SW 1271 (cell line): ENCODE data around the gene CERS6.

ENCODE experiments used
- DNase-seq, 2 experiments: peaks; one replicate each; lab custom pipeline; 2025; lab: John Stamatoyannopoulos, UW

CERS6 gene

GRCh38 chr2:168443818-168444217, 12.3 kb upstream of the CERS6 start:
- no peak for DNase-seq

GRCh38 chr2:168445960-168446359, 10.1 kb upstream of the CERS6 start:
- no peak for DNase-seq

DNA sequence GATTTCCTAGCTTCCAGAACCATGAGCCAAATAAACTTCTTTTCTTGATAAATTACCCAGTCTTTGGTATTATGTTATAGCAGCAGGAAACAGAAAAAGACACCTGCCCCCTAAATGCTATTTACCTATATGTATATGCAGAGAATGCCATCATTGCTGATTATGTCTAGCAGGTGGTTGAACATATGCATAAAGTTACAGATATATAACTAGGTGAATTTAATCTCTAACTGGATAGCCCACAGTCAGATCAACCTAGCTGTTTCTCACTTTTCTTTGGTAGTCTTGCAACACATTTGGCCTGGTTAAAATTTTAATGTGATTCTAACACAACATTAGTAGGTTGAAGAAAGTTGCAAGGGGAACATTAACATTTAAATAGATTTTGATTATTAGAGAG, 7.1 kb upstream of the CERS6 start:
- DNase-seq: no peak

DNA sequence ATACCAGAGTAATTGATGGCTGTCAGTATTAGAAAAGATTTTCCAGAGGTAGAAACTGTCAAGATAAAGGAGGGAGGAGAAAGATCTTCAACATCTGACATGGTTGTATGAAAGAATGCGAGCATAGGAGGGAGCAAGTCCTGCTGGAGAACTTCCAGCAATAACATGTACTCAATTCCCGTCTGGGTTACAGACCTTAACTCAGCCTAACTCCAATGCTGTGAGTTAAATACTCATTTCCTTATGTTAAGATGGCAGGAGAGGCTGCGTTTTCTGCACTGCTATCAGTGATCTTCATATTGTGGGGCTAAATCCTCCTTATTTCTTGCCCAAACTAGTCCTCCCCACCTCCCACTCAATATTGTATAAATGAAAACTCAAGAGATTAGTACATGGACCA, 6.7 kb upstream of the CERS6 start:
- DNase-seq: no peak

GRCh38 chr2:168450171-168450570, 5.9 kb upstream of the CERS6 start:
- no peak for DNase-seq

DNA sequence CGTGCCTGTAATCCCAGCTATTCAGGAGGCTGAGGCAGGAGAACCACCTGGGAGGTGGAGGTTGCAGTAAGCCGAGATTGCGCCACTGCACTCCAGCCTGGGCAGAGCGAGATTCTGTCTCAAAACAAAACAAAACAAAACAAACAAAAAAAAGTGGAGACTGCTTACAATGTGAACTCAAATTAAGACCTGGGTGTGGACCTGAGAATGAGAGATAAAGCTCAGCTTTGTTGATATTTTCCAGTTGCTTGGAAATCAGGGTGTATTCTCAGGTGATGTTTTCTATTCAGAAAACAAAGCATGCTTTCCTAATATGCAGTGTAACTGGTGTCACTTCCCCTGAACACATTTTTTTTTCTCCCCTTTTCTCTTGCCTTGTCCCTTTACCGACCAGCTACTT, 5.3 kb upstream of the CERS6 start:
- no peak for DNase-seq

DNA sequence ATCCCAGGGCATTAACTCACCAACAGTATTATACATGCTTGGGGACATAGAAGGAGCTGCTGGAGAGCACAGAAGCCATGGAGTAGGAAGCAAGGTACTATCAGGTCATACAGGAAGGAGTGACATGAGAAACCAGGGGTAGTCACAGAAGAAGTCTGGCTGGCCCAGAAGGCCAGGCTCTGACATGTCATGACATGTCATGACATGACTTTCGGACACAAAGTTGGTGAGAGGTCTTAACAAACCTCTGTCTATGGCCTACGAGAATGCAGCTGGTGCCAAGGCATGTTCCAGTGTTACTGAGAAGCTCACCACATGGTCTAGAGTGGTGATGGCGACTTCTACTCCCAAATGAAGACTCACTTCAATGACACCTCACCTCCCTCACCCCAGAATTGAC, 3.3 kb upstream of the CERS6 start:
- DNase-seq: no peak

DNA sequence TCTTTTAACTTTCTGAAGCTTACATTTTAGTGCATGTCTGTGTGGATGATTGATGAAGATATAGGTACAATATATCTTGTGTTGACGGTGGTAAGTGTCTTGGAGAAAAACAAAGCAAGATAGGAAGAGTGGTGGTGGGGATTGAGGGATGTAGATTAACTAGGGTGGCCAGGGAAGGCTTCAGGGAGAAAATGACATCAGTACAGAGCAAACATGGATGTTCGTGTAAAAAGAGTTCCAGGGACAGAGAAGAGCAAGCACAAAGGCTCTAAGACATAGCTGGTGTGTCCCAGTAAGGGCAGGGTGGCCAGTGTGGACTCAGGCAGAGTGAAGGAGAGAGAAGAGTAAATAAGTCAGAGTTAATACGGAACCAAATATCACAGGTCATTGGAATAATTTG, 2.7 kb upstream of the CERS6 start:
- no peak for DNase-seq

GRCh38 chr2:168454737-168455644, 1.1 kb upstream of the CERS6 start:
- DNase-seq: no peak

DNA sequence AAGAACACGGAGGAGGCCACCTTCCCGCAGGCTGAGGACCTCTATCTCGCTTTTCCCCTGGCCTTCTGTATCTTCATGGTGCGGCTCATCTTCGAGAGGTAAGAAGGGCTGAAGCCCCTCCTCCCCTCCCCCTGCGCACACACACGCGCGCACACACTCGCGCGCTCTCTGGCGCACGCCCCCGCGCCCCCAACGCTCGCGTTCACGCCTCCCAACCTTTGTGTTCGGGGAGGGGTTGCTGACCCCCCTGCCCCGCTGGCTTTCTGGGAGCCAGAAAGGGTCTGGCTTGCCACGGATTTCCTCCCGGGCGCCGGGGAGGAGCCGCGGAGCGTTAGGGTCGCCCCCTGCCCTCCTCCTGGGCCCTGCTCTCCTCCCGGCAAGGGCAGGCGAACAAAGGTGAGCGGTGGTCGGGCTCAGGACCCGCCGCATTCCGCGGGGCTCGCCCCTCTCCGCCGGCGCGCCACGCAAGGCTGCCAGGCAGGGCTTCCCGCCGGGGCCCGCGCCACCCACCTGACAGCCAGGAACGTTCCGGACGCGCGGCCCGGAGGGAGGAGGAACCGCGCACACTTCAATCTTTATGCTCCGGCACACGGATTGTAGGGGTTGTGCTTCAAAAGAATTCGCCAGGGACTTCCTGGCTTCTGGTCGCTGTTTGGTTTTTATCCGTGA, 583 bp downstream of the CERS6 start:
- DNase-seq: peak in 1 of 2 experiments; percentile 11

DNA sequence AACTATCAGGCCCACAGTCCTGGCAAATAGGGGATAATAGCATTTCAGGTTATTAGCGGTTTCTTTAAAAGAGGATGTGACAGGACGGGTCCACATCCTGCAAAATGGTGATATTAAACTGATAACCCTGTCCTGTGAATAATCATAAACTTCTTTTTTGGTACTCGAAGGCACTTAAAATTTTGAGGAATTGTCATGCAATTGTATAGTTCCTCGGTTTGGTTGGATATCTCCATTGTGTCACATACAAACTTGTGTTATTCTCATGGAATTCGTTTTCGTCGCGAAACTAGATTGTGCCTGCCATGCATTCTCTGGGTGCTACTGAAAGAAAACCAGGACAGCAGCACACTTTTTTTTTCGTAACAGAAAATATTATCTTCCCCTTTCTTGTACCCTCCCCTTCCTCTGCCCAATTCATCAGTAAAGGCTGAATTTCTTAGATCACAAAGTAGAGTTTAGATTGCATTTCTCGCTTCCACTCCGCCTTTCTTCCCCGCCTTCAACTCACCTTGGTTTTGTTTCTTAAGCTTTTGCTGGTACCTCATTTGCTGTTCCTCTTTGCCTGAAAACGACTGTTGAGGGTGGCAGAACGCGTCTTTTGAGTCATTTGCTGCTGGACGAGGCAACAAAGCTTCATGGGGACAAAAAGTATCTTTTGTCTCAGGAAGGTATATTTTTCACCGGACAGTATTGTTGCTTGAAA, 1.3 kb downstream of the CERS6 start:
- no peak for DNase-seq

GRCh38 chr2:168458139-168458538, 2.1 kb downstream of the CERS6 start:
- DNase-seq: no peak

GRCh38 chr2:168459256-168459655, 3.2 kb downstream of the CERS6 start:
- DNase-seq: no peak

- DNase-seq: no peak
Observed at GRCh38 chr2:168460571-168460970, 4.5 kb downstream of the CERS6 start.

GRCh38 chr2:168461178-168461941, 5.3 kb downstream of the CERS6 start:
- DNase-seq: no peak

DNA sequence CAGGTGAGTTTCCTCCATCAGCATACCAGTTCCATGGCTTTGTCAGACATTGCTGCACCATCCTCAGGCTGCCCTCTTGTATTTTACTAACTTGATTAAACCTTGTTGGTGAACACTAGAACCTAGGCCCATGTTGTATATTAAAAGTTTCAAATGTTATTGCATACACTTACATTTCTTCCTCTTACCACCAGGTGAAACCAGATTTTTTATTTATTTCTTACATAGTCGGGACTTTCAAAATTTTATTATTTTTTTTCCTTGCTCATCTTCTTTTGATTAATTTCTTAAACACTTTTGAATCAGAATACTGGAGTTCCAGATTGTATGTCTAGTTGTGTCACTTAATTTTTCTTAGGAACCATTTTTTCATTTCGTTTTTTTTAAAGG, 5.9 kb downstream of the CERS6 start:
- DNase-seq: no peak

DNA sequence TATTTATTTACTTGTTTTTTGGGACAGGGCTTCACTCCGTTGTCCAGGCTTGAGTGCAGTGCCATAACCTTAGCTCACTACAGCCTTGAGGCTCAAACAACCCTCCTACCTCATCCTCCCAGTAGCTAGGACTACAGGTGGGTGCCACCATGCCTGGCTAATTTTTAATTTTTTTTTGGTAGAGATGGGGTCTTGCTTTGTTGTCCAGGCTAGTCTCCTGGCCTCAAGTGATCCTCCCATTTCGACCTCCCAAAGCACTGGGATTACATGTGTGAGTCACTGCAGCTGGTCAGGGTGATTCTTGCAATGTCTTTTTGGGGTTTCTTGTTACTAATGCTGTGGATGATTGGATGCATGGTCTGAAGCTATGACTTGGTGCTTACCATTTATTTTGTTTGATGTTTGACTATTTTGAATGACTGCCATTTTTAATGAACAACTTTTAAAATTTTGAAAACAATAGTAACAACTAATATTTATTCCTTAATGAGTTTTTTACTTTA, 6.5 kb downstream of the CERS6 start:
- no peak for DNase-seq

GRCh38 chr2:168465594-168465993, 9.5 kb downstream of the CERS6 start:
- DNase-seq: no peak

DNA sequence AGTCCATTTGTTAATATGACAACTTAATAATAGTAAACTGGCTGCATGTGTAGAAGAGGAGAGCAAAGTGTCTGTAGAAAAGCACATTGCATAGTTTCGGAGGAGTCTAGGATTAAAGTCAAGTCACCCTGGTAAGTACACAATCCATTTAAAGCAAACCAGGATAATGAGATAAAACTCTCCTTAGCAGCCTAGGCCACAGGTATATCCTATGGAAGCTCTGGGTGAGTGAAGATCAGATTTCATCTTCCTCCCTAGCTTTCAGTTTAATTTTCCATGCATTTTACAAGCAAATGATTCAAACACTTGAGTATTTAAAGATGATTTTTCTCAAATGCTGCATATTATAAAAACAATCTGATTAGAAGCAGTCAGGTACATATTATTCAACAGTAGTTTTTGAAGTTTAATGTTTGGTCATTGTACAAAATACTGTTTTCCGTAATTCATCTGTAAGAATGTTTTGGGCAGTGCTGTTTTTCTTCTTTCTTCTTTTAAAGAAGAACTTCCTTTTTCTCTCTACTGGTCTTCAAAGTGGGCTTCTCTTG, 10.2 kb downstream of the CERS6 start:
- no peak for DNase-seq

DNA sequence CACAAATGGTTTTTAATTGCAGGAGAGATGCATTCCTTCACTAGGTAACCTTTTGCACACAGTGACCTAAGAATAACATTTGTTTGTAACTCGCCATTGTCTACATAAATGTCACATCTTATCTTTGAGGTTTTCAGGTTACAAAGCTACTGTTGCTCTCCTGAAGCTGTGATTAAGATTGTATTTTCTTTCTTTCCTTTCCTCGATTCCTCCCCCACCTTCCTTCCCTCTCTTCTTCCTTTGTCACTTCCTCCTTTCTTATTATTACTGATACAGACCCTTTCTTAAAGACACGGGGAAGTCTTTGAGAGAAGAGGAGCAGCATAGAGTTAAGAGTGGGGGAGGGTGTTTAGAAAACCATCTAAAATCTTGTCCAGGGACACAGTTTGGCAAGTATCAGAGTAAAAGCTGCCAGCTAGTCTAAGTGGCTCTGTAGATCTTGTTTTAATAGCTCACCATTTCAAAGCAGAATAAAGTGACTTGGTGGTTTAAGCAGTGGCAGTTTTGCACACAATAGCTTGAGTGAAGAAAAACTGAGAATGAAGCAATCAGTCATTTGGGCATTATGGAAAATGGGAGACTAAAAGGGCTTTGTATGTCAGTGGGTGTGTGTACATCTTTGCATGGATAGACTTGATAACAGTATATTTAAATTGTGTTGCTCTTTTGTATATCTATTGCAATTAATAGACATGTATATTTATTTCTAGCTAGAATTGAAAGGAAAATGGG, 10.9 kb downstream of the CERS6 start:
- no peak for DNase-seq

DNA sequence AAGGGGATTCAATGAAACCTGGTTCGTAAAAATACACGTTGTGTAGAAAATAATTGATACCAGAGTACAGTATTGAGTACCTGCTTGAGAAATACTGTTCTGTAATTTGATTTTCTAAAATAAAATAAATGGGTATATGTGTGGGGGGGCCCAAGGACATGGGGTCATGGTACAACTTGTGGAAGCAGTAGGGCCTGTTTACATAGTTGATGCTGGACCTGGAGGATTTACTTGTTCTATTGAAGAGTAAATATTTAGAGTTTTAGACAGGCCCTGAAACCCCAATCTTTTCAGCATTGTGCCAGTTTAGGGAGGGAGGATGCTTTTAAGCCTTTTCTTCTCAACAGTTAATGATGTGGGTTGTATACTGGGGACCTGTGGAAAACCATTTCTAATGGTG, 11.7 kb downstream of the CERS6 start:
- no peak for DNase-seq
